OCI-LY3 (cell line): ENCODE data around the gene SLC25A25.

Source experiments
- CTCF ChIP-seq: fragments of 200-600, 300-600 bp; sonication (generic); IDR thresholded peaks from 2 replicates; pipeline ENCODE4 v1.5.1; 2014; ENCODE audit warnings: antibody characterized with exemption, low read length, low read depth
- EZH2phosphoT487 ChIP-seq: fragments of 200-600 bp; shearing (Covaris generic); IDR thresholded peaks from 2 replicates; pipeline ENCODE4 v1.6.1; 2018; ENCODE audit warnings: antibody characterized with exemption, mixed run types, low read depth

- TF ChIP-seq CTCF (no peak), EZH2phosphoT487 (no peak)
These were observed 55.5 kb downstream of the SLC25A25 start for GRCh38 chr9:128123451-128124080.
